ENCODE measurements around the gene MAPK14. TPM values are rescaled to one million over a fixed set of nuclear protein-coding genes. Genes with fewer than 3 reads are reported as not detected.
"Not testable (repeated sequence)": the region's sequence is repeated elsewhere in the genome, so short reads cannot be mapped to it uniquely, and the experiment has no call there.

MAPK14 gene
- total and polyA plus RNA-seq, 5 donors from 2014 or later: 44.6 to 65.0 (median 53.8) TPM

- Histone ChIP-seq H3K27ac (ENCODE audit: insufficient read depth, low read length, poor library complexity, severe bottlenecking) (peak overlapping the region; percentile 84), H3K4me1 (ENCODE audit: control insufficient read depth, insufficient read depth, low read length, poor library complexity, severe bottlenecking) (peaks cover 46% of the 10 kb centered on the region), H3K4me3 (ENCODE audit: low read depth, low read length) (peak overlapping the region; percentile 95), H3K36me3 (ENCODE audit: control insufficient read depth, insufficient read depth, low read length) (no peaks in the 10 kb centered on the region), H3K9me3 (ENCODE audit: control insufficient read depth in 2 of 2, low read length in 2 of 2) (no peaks in the 10 kb centered on the region), H3K27me3 (ENCODE audit: control insufficient read depth, insufficient read depth, low read length) (peaks cover 3% of the 10 kb centered on the region)
- no peaks in the 10 kb centered on the region for H3K9me3 Mint-ChIP-seq
- H3K4me1 Mint-ChIP-seq: peaks cover 28 to 55% (median 34%) of the 10 kb centered on the region in 4 donors
- H3K4me3 Mint-ChIP-seq: peak overlapping the region; percentile 92 to 98 (median 94)
- H3K36me3 Mint-ChIP-seq: peaks cover 6% of the 10 kb centered on the region
- peak; percentile 43 to 89 (median 65) for DNase-seq
- ATAC-seq (ENCODE audit: low read depth in 2 of 2): peak; percentile 52 to 61
- H3K27ac Mint-ChIP-seq: peak overlapping the region; percentile 84 to 94 (median 90)
- H3K27me3 Mint-ChIP-seq: peaks cover 8% of the 10 kb centered on the region
These were observed 1.3 kb downstream of the MAPK14 start for GRCh38 chr6:36028877-36029324.

GRCh38 chr6:36029464-36029863 lies 1.9 kb downstream of the MAPK14 start:
- H3K4me3 Mint-ChIP-seq: peak overlapping the region; percentile 92 to 98 (median 94)
- no peak for DNase-seq
- H3K9me3 Mint-ChIP-seq: no peaks in the 10 kb centered on the region
- peaks cover 30 to 59% (median 38%) of the 10 kb centered on the region in 4 donors for H3K4me1 Mint-ChIP-seq
- Histone ChIP-seq H3K9me3 (ENCODE audit: control insufficient read depth in 2 of 2, low read length in 2 of 2) (no peaks in the 10 kb centered on the region), H3K4me3 (ENCODE audit: low read depth, low read length) (peak overlapping the region; percentile 95), H3K27me3 (ENCODE audit: control insufficient read depth, insufficient read depth, low read length) (peaks cover 3% of the 10 kb centered on the region), H3K4me1 (ENCODE audit: control insufficient read depth, insufficient read depth, low read length, poor library complexity, severe bottlenecking) (peaks cover 51% of the 10 kb centered on the region), H3K36me3 (ENCODE audit: control insufficient read depth, insufficient read depth, low read length) (no peaks in the 10 kb centered on the region), H3K27ac (ENCODE audit: insufficient read depth, low read length, poor library complexity, severe bottlenecking) (peak overlapping the region; percentile 84)
- no peak for ATAC-seq (ENCODE audit: low read depth in 2 of 2)
- peaks cover 8% of the 10 kb centered on the region for H3K27me3 Mint-ChIP-seq
- peaks cover 6% of the 10 kb centered on the region for H3K36me3 Mint-ChIP-seq
- peak overlapping the region in 1 of 3 donors; percentile 90 for H3K27ac Mint-ChIP-seq

DNA sequence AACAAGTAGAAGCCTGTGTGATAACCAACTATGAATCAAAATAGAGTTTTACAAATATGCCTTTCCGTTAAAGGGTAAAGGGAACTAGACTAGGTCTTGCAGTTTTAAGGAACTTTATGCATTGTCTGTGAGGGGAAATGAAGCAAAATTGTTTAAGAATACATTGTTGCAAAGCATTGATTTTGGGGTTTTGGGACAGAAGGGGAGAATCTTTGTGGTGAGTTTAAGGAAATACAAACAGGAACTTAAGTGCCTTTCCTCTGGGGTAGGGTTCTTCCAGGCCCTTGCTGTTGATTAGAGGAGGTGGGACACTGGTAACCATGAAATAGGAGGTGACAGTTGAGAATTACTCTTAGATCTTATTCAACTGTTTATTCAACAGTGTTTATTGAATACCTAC lies 4.7 kb downstream of the MAPK14 start:
- DNase-seq (no peak), ATAC-seq (ENCODE audit: low read depth in 2 of 2) (no peak)
- peak overlapping the region; percentile 37 for H3K4me3 ChIP-seq (ENCODE audit: low read depth, low read length)
- H3K9me3 Mint-ChIP-seq: no peaks in the 10 kb centered on the region
- peak overlapping the region in 1 of 3 donors; percentile 23 for H3K27ac Mint-ChIP-seq
- H3K9me3 ChIP-seq (ENCODE audit: control insufficient read depth in 2 of 2, low read length in 2 of 2): no peaks in the 10 kb centered on the region
- H3K4me3 Mint-ChIP-seq: peak overlapping the region in 3 of 4 donors; percentile 49 to 78 (median 63)
- peaks cover 36 to 68% (median 50%) of the 10 kb centered on the region in 4 donors for H3K4me1 Mint-ChIP-seq
- H3K36me3 Mint-ChIP-seq: peaks cover 10% of the 10 kb centered on the region
- H3K36me3 ChIP-seq (ENCODE audit: control insufficient read depth, insufficient read depth, low read length): no peaks in the 10 kb centered on the region
- no peak overlapping the region for H3K27ac ChIP-seq (ENCODE audit: insufficient read depth, low read length, poor library complexity, severe bottlenecking)
- peaks cover 58% of the 10 kb centered on the region for H3K4me1 ChIP-seq (ENCODE audit: control insufficient read depth, insufficient read depth, low read length, poor library complexity, severe bottlenecking)
- peaks cover 4% of the 10 kb centered on the region for H3K27me3 Mint-ChIP-seq
- no peaks in the 10 kb centered on the region for H3K27me3 ChIP-seq (ENCODE audit: control insufficient read depth, insufficient read depth, low read length)

- H3K27me3 ChIP-seq (ENCODE audit: control insufficient read depth, insufficient read depth, low read length); ATAC-seq (ENCODE audit: low read depth in 2 of 2); H3K36me3 ChIP-seq (ENCODE audit: control insufficient read depth, insufficient read depth, low read length); H3K36me3 Mint-ChIP-seq; H3K27ac ChIP-seq (ENCODE audit: insufficient read depth, low read length, poor library complexity, severe bottlenecking); DNase-seq; H3K9me3 Mint-ChIP-seq; H3K9me3 ChIP-seq (ENCODE audit: control insufficient read depth in 2 of 2, low read length in 2 of 2); H3K27me3 Mint-ChIP-seq; H3K4me3 ChIP-seq (ENCODE audit: low read depth, low read length): not testable (repeated sequence)
- Mint-ChIP-seq H3K27ac (peak overlapping the region in 1 of 3 donors; percentile 52), H3K4me1 (peaks cover 36 to 75% (median 54%) of the 10 kb centered on the region in 4 donors), H3K4me3 (peak overlapping the region in 3 of 4 donors; percentile 17 to 78 (median 22))
- peaks cover 65% of the 10 kb centered on the region for H3K4me1 ChIP-seq (ENCODE audit: control insufficient read depth, insufficient read depth, low read length, poor library complexity, severe bottlenecking)
These were observed 5.5 kb downstream of the MAPK14 start for GRCh38 chr6:36033144-36033543.

DNA sequence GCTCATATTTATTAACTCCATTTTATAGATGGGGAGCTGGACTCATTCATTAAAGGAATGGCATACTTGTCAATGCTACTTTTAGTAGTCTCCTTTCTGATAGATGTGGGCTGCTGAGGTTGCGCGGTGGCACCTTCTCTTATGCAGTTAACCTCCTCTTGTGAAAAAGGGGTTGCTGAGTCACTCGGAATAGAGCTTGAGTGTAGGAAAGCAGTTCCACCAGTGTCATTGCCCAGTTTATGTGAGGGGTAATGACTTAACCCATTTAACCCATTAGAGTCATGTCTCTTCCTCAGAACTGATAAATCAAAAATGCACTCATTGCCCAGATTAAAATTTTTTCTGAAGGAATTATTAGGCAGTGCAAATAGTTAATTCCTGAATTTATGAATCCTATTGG lies 6.3 kb downstream of the MAPK14 start:
- Histone ChIP-seq H3K27ac (ENCODE audit: insufficient read depth, low read length, poor library complexity, severe bottlenecking) (no peak overlapping the region), H3K4me1 (ENCODE audit: control insufficient read depth, insufficient read depth, low read length, poor library complexity, severe bottlenecking) (peaks cover 68% of the 10 kb centered on the region), H3K36me3 (ENCODE audit: control insufficient read depth, insufficient read depth, low read length) (no peaks in the 10 kb centered on the region), H3K9me3 (ENCODE audit: control insufficient read depth in 2 of 2, low read length in 2 of 2) (no peaks in the 10 kb centered on the region), H3K27me3 (ENCODE audit: control insufficient read depth, insufficient read depth, low read length) (no peaks in the 10 kb centered on the region), H3K4me3 (ENCODE audit: low read depth, low read length) (peak overlapping the region; percentile 7)
- H3K9me3 Mint-ChIP-seq: no peaks in the 10 kb centered on the region
- peaks cover 37 to 81% (median 60%) of the 10 kb centered on the region in 4 donors for H3K4me1 Mint-ChIP-seq
- H3K36me3 Mint-ChIP-seq: peaks cover 10% of the 10 kb centered on the region
- ATAC-seq (ENCODE audit: low read depth in 2 of 2): no peak
- DNase-seq: peak in 1 of 3 donors; percentile 27
- peak overlapping the region; percentile 50 to 79 (median 68) for H3K4me3 Mint-ChIP-seq
- no peaks in the 10 kb centered on the region for H3K27me3 Mint-ChIP-seq
- H3K27ac Mint-ChIP-seq: no peak overlapping the region

DNA sequence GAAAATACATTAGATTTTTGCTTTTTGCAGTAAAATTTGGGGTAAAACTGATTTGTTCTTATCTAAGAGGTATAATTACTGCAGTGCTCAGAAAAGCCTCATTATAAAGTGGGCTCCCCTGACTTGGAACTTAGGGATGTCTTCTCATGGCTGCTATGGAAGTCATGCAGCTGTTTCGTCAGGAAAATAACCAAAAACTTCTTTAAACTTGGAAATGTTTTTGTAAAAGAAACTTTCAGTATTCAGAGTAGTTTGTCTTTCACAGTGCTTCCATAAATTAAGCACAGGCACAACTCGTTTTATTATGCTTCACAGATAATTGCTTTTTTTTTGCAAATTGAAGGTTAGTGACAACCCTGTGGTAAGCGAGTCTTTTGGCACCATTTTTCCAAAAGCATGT lies 6.8 kb downstream of the MAPK14 start:
- no peaks in the 10 kb centered on the region for H3K9me3 ChIP-seq (ENCODE audit: control insufficient read depth in 2 of 2, low read length in 2 of 2)
- Mint-ChIP-seq H3K4me3 (peak overlapping the region in 3 of 4 donors; percentile 51 to 79 (median 78)), H3K4me1 (peaks cover 37 to 81% (median 63%) of the 10 kb centered on the region in 4 donors), H3K27me3 (no peaks in the 10 kb centered on the region), H3K27ac (no peak overlapping the region), H3K36me3 (peaks cover 10% of the 10 kb centered on the region), H3K9me3 (no peaks in the 10 kb centered on the region)
- peaks cover 65% of the 10 kb centered on the region for H3K4me1 ChIP-seq (ENCODE audit: control insufficient read depth, insufficient read depth, low read length, poor library complexity, severe bottlenecking)
- no peak overlapping the region for H3K4me3 ChIP-seq (ENCODE audit: low read depth, low read length)
- no peak for ATAC-seq (ENCODE audit: low read depth in 2 of 2)
- no peak for DNase-seq
- no peak overlapping the region for H3K27ac ChIP-seq (ENCODE audit: insufficient read depth, low read length, poor library complexity, severe bottlenecking)
- no peaks in the 10 kb centered on the region for H3K27me3 ChIP-seq (ENCODE audit: control insufficient read depth, insufficient read depth, low read length)
- H3K36me3 ChIP-seq (ENCODE audit: control insufficient read depth, insufficient read depth, low read length): no peaks in the 10 kb centered on the region

DNA sequence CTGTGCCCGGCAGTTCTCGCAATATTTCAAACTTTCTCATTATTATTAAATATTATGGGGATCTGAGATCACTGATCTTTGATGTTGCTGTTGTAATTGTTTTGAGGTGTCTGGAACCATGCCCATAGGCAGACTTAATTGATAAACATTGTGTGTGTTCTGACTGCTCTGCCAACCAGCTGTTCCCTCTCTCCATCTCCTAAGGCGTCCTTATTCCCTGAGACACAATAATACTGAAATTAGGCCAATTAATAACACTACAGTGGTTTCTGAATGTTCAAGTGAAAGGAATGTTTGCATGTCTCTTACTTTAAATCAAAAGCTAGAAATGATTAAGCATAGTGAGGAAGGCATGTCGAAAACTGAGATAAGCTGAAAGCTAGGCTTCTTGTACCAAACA lies 7.6 kb downstream of the MAPK14 start:
- Histone ChIP-seq H3K4me3 (ENCODE audit: low read depth, low read length) (peak overlapping the region; percentile 3), H3K9me3 (ENCODE audit: control insufficient read depth in 2 of 2, low read length in 2 of 2) (no peaks in the 10 kb centered on the region), H3K36me3 (ENCODE audit: control insufficient read depth, insufficient read depth, low read length) (no peaks in the 10 kb centered on the region), H3K4me1 (ENCODE audit: control insufficient read depth, insufficient read depth, low read length, poor library complexity, severe bottlenecking) (peaks cover 57% of the 10 kb centered on the region), H3K27me3 (ENCODE audit: control insufficient read depth, insufficient read depth, low read length) (no peaks in the 10 kb centered on the region), H3K27ac (ENCODE audit: insufficient read depth, low read length, poor library complexity, severe bottlenecking) (no peak overlapping the region)
- H3K9me3 Mint-ChIP-seq: no peaks in the 10 kb centered on the region
- no peaks in the 10 kb centered on the region for H3K27me3 Mint-ChIP-seq
- ATAC-seq (ENCODE audit: low read depth in 2 of 2) (no peak), DNase-seq (no peak)
- peak overlapping the region in 1 of 3 donors; percentile 20 for H3K27ac Mint-ChIP-seq
- H3K4me1 Mint-ChIP-seq: peaks cover 38 to 81% (median 65%) of the 10 kb centered on the region in 4 donors
- peaks cover 10% of the 10 kb centered on the region for H3K36me3 Mint-ChIP-seq
- peak overlapping the region; percentile 16 to 85 (median 36) for H3K4me3 Mint-ChIP-seq
